DMS114 treated with DMSO at 0.1 percent for 48 hours (cell line): ENCODE results near the gene KREMEN1.

ENCODE experiments used
- DNase-seq: peaks from one replicate; lab custom pipeline; 2025; ENCODE audit not compliant: unreplicated experiment; lab: John Stamatoyannopoulos, UW

KREMEN1 gene

GRCh38 chr22:29204455-29205183, 131.8 kb downstream of the KREMEN1 start:
- DNase-seq, result no peak

DNA sequence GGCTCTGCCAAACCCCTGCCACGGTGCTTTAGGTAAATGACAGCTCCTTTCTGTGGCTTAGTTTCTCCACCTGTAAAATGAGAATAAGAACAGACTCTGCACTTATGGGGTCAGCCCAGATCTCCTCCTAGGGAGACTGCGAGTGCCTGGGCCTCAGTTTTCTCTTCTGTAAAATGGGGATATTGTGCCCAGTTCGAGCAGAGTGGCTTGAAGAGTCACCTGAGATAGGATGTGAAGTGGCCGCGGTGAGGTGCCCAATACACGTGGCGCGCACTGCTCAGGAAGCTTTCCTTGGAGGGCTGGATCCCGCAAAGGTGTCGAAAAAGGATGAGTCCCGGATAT, 132.4 kb downstream of the KREMEN1 start:
- DNase-seq, result no peak

DNA sequence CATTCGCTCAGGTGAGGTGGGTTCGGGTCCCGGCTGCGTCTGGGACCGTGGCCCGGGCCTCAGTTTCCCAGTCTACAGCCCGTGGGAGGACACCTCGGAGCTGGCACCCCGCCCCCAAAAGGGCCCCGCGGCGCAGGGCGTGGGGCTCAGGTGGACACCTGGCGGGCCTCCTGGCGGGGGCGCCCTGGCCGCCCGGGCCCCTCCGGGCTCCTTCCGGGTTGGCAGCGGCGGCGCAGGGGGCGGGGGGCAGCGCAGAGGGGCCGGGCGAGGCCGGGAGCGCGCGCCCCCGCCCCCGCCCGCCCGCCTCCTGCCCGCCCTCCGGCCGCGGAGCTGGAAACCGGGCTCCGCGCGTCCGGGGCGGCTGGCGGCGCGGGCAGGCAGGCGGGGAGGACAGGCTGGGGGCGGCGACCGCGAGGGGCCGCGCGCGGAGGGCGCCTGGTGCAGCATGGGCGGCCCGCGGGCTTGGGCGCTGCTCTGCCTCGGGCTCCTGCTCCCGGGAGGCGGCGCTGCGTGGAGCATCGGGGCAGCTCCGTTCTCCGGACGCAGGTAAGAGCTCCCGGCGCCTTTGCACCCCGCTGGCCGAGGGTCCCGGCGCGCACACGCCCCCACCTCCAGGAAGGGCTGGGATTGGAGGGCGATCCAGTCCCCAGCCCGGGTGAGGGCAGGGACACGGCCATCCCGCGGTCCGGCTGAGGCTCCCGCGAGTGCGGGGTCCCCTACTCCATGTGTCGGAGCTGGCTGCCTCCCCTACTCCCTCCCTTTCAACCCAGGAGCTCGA, 132.9 kb downstream of the KREMEN1 start, which contains the start of gene EMID1:
TSS of gene EMID1 (plus strand) at position 303 of the 778 bp plus-strand sequence. CDS start at position 446, 143 bp downstream.
- no peak for DNase-seq

- DNase-seq, result no peak
Observed at GRCh38 chr22:29206372-29207242, 133.8 kb downstream of the KREMEN1 start.

- DNase-seq, result no peak
Observed at GRCh38 chr22:29207243-29207550, 134.4 kb downstream of the KREMEN1 start.

GRCh38 chr22:29207562-29208501, 135.0 kb downstream of the KREMEN1 start:
- DNase-seq, result no peak

DNA sequence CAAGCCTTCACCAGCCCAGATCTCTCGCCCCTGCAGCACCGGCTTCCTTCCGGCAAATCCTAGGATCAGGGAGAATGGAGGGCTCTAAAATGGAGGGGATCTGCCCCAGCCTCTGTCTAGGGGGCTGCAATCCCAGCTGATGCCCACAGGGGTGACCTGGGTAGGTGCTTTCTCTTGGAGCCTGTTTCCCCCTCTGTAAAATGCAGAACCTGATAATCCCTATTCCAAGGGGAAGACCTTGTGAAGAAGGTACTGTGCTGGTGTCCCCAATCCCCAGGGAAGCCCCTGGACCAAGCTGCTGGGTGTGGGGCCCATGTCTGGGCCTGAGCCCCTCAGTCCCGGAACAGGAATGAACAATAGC, 135.6 kb downstream of the KREMEN1 start:
- no peak for DNase-seq

DNA sequence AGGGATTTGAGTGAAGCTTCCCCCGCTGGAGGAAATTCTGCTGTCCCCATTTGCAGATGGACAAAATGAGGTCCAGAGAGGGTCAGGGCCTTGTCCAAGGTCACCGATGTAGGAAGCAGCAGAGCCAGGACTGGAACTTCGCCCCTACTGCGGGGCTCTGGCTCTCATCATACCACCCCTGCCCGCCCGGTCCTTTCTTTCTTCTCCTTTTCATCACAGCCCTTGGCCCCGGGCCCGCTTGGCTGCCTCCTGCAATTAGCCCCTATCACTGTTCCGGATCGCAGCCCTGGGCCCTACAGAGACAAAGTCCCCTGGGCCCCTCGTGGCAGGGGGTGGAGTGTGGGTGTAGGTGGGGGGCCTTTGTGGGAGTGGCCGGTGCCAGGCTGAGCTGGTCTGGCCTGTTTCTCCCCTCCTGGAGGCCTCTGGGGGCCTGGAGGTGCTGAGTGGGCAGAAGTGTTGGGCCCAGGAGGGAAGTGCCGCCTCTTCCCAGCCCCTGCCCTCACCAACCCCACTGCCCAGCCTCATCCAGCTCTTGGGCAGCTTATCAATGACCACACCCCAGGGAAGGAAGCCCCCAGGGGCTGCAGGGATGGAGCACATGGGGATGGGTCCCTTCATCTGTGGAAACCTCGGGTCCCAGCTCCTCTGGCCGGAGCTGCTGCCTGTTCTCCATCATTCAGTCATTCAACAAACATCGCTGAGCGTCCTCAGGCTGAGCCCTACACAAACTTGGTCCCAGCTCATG, 136.2 kb downstream of the KREMEN1 start:
- no peak for DNase-seq

GRCh38 chr22:29209624-29209929, 136.7 kb downstream of the KREMEN1 start:
- no peak for DNase-seq

DNA sequence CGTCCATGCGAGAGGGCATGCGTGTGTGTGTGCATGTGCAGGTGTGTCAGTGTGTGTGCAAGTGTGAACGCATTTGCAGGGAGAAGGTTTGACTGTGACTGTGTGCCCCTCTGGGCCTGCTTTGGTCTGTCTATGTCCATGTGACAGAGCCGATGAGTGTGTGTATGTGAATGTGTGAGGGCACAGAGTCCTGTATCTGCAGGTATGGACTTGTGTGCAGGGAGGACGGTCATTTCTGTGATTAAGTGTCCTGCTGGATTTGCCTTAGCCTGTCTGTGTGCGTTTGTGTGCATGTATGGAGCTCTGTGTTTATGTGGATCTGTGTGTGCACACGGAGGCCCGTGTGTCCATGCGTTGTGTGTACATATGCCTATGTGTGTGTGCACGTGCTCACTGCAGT, 138.2 kb downstream of the KREMEN1 start:
- no peak for DNase-seq

DNA sequence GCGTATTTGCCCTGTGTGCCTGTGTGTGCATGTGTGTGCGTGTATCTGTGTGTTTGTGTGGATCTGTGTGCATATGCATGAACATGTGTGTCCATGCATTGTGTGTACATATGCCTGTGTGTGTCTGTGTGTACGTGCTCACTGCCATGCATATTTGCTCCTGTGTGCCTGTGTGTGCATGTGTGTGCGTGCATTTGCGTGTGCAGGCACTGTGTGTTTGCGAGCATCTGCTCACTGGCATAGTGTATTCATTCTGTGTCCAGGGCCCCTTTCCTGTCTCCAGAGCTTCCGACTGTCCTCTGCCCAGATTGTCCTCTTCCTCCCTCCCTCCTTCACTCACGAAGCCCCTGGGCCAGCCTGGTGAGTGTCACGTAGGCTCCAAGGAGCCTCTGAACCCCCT, 138.6 kb downstream of the KREMEN1 start:
- no peak for DNase-seq

- DNase-seq, result no peak
Observed at GRCh38 chr22:29212743-29213142, 139.9 kb downstream of the KREMEN1 start.

GRCh38 chr22:29213493-29213892, 140.7 kb downstream of the KREMEN1 start:
- no peak for DNase-seq

GRCh38 chr22:29214232-29214631, 141.4 kb downstream of the KREMEN1 start:
- no peak for DNase-seq

DNA sequence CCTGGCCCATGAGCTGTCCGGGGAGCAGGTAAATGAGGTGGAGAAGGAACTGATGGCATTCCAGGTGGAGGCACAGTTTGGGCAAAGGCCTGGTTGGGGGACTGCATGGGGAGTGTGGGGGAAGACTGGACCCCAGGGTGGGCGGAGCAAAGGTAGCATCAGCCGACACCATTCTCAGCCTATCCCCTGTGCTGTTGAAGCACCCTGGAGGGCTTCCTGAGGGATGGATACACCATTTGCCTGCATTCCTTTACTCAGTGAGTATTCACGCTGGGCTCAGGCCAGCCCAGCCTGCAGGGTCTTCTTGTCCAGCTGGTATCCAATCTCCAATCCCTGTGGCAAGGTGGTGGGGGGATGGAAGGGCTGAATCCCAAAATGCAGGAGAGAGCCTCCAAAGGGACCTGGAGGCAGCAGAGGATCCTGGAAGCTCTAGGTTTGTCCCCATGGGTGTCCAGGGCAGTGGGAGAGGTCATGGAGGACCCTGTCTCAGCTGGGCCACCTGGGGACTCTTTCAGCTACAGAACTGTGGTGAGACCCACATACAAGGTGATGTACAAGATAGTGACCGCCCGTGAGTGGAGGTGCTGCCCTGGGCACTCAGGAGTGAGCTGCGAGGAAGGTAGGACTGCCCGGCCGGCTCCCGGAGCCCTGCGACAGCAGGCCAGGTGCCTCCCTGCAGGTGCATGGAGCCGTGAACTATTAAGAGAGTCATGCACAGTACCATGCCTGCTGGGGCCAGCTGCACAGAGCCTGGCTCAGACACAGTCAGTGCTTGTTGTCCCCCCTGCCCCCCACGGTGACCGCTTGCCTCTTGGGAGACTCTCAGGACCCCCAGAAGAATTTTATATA, 142.4 kb downstream of the KREMEN1 start:
- DNase-seq, result no peak

DNA sequence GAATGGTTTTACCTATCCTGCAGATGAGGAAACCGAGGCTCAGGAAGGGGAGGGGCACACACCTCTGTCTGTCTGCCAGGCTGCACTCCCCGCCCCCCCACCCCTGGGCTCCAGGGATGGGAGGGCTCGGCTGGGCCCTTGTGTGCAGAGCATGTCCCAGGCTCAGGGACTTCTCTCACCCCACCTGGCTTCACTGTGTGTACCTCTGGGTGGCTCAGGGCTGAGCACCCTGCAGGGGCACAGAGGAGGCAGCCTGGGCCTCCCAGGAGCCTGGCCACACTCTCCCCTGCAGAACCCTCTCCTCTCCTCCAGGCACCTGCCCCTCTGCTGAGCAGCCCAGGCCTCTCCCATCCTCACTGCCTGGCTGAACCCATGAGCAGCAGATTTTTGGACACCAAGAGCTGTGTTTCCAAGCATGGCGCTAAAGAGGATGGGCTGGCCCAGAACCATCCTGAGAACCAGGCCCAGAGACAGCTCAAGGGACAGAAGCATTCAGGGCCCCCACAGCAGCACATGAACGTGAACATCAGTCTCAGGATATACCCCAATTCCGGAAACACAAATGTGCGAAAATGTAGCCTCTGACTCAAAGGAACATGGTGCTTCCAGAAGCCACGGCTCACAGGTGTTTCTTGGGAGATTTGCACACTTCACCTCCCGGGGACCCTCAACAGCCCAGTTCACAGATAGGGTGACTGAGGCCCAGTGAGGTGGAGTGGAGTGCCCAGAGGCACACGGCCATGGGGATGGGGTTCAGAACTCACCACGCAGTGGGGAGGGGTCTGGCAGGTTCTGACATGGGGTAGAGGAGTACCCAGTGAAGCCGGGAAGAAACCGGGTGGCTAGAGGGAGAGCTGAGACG, 143.4 kb downstream of the KREMEN1 start:
- no peak for DNase-seq

GRCh38 chr22:29216873-29217666, 144.2 kb downstream of the KREMEN1 start:
- DNase-seq, result no peak
